Neural cell (in vitro differentiated cells): ENCODE results near the gene MARVELD1.

Experiments used
- CTCF ChIP-seq: fragments of 450-650 bp; IDR thresholded peaks from 2 replicates; pipeline ENCODE4 v1.5.1; 2014; ENCODE audit warnings: antibody characterized with exemption, mild to moderate bottlenecking, moderate library complexity; ENCODE audit not compliant: poor library complexity, severe bottlenecking
- EP300 ChIP-seq: fragments of 450-650 bp; conservative IDR thresholded peaks from 2 replicates; pipeline ENCODE4 v1.6.1; 2014; ENCODE audit warnings: antibody characterized with exemption, mild to moderate bottlenecking, moderate library complexity; ENCODE audit not compliant: poor library complexity, severe bottlenecking
- MXI1 ChIP-seq: fragments of 450-650 bp; conservative IDR thresholded peaks from 2 replicates; pipeline ENCODE4 v1.6.1; 2014; ENCODE audit warnings: antibody characterized with exemption, mild to moderate bottlenecking; ENCODE audit not compliant: poor library complexity, severe bottlenecking
- REST ChIP-seq: IDR thresholded peaks from 2 replicates; pipeline ENCODE4 v1.6.1; 2012; ENCODE audit warnings: borderline replicate concordance
- SMC3 ChIP-seq: fragments of 450-650 bp; conservative IDR thresholded peaks from 2 replicates; pipeline ENCODE4 v1.6.1; 2014; ENCODE audit warnings: antibody characterized with exemption, mild to moderate bottlenecking, moderate library complexity; ENCODE audit not compliant: poor library complexity

GRCh38 chr10:97762056-97762455, 48.5 kb downstream of the MARVELD1 start:
- TF ChIP-seq CTCF (no peak), REST (no peak), MXI1 (no peak), SMC3 (no peak), EP300 (no peak)
